Chondrocyte (in vitro differentiated cells): ENCODE measurements around the gene SVEP1. TPM values are rescaled to one million over a fixed set of nuclear protein-coding genes. Genes with fewer than 3 reads are reported as not detected.

Experiments
- DNase-seq: peaks from one replicate; pipeline ENCODE4 v3.0.0; 2021; ENCODE audit warnings: mixed read lengths, low spot score
- H3K27ac Mint-ChIP-seq: one replicate; pipeline ENCODE4 v1.8.0; 2021; ENCODE audit warnings: mild to moderate bottlenecking, moderate library complexity, mixed read lengths; ENCODE audit not compliant: unreplicated experiment
- H3K27me3 Mint-ChIP-seq: 2 replicates; pipeline ENCODE4 v1.8.0; 2021; ENCODE audit warnings: low read depth, mixed read lengths
- H3K36me3 Mint-ChIP-seq: 2 replicates; pipeline ENCODE4 v1.8.0; 2021; ENCODE audit warnings: low read depth, mixed read lengths
- H3K4me1 Mint-ChIP-seq: 2 replicates; pipeline ENCODE4 v1.8.0; 2021; ENCODE audit warnings: low read depth, mild to moderate bottlenecking, mixed read lengths
- H3K4me3 Mint-ChIP-seq: one replicate; pipeline ENCODE4 v1.8.0; 2021; ENCODE audit warnings: mild to moderate bottlenecking, moderate library complexity, mixed read lengths; ENCODE audit not compliant: unreplicated experiment
- H3K9me3 Mint-ChIP-seq: 2 replicates; pipeline ENCODE4 v1.8.0; 2021; ENCODE audit warnings: low read depth, mixed read lengths
- total RNA-seq: library from RNA; stranded (reverse); gene quantifications from 3 replicates; pipeline ENCODE4 v1.2.1, GENCODE V29; 2021
- TF ChIP-seq, protein P1 (sequence below): fragments of 200-600 bp; sonication (generic); IDR thresholded peaks from 2 replicates; pipeline ENCODE4 v1.5.0; 2021; ENCODE audit warnings: antibody characterized with exemption, mild to moderate bottlenecking, moderate library complexity

Gene SVEP1
- total RNA-seq, 1 donor from 2014 or later = 0.72 TPM

DNA sequence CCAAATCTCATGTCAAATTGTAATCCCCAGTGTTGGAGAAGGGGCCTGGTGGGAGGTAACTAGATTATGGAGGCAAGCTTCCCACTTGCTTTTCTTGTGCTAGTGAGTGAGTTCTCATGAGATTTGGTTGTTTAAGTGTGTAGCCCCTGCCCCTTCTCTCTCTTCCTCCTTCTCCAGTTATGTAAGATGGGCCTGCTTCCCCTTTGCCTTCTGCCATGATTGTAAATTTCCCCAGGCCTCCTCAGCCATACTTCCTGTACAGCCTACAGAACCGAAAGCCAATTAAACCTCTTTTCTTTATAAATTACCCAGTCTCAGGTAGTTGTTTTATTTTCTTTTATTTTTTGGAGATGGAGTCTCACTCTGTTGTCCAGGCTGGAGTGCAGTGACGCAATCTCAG is 223.6 kb downstream of the SVEP1 start:
- no peak overlapping the region for H3K4me3 Mint-ChIP-seq
- H3K27me3 Mint-ChIP-seq = no peaks in the 10 kb centered on the region
- TF ChIP-seq, protein P1, sequence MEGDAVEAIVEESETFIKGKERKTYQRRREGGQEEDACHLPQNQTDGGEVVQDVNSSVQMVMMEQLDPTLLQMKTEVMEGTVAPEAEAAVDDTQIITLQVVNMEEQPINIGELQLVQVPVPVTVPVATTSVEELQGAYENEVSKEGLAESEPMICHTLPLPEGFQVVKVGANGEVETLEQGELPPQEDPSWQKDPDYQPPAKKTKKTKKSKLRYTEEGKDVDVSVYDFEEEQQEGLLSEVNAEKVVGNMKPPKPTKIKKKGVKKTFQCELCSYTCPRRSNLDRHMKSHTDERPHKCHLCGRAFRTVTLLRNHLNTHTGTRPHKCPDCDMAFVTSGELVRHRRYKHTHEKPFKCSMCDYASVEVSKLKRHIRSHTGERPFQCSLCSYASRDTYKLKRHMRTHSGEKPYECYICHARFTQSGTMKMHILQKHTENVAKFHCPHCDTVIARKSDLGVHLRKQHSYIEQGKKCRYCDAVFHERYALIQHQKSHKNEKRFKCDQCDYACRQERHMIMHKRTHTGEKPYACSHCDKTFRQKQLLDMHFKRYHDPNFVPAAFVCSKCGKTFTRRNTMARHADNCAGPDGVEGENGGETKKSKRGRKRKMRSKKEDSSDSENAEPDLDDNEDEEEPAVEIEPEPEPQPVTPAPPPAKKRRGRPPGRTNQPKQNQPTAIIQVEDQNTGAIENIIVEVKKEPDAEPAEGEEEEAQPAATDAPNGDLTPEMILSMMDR = no peak
- DNase-seq = no peak
- H3K4me1 Mint-ChIP-seq = peaks cover 6% of the 10 kb centered on the region
- no peaks in the 10 kb centered on the region for H3K9me3 Mint-ChIP-seq
- H3K27ac Mint-ChIP-seq = no peak overlapping the region
- peaks cover 2% of the 10 kb centered on the region for H3K36me3 Mint-ChIP-seq

DNA sequence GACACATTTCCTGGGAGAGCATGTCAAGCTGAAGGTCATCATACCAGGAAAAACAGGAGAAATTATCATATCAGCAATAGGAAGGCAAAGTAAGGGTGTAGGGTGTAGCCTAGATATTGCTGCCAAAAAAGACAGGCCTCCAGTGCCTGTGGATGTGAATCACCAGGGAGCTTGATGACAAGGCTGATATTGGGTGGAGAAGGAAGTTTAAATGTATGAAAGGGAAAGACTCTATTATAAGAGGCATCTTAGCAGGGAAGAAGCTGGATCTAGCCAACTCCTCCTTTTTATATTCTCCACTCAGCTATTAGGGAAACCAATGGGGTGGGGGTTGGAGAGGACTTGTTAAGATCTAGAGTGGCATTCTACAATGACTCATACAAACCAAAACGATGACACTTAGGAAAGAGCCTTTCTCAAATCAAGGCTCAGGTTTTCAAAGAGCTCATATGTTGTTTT is 228.5 kb downstream of the SVEP1 start:
- H3K27ac Mint-ChIP-seq = peak overlapping the region; percentile 70
- TF ChIP-seq, protein P1 = no peak
- no peak for DNase-seq

DNA sequence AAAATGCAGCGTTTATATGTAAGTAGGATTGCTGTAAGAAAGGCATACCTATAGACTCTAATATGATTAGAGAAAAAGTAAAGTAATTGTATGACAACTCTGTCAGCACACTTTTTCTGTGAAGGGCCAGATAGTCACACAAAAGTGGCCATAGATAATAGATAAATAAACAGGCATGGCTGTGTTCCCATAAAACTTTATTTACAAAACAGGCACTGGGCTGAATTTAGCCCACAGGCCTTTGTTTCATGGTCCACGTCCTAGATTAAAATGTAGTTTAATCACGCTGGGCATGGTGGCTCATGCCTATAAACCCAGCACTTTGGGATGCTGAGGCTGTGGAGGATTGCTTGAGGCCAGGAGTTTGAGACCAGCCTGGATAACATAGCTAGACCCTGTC is 233.2 kb downstream of the SVEP1 start:
- H3K9me3 Mint-ChIP-seq = no peaks in the 10 kb centered on the region
- H3K4me1 Mint-ChIP-seq = peaks cover 11% of the 10 kb centered on the region
- no peak overlapping the region for H3K4me3 Mint-ChIP-seq
- no peaks in the 10 kb centered on the region for H3K36me3 Mint-ChIP-seq
- DNase-seq = no peak
- no peak overlapping the region for H3K27ac Mint-ChIP-seq
- no peaks in the 10 kb centered on the region for H3K27me3 Mint-ChIP-seq
- TF ChIP-seq, protein P1 = no peak

More for the DNA sequence above, 228.5 kb downstream of the SVEP1 start:
- H3K36me3 Mint-ChIP-seq = peaks cover 2% of the 10 kb centered on the region
- peaks cover 12% of the 10 kb centered on the region for H3K4me1 Mint-ChIP-seq
- no peaks in the 10 kb centered on the region for H3K27me3 Mint-ChIP-seq
- no peak overlapping the region for H3K4me3 Mint-ChIP-seq
- H3K9me3 Mint-ChIP-seq = no peaks in the 10 kb centered on the region

DNA sequence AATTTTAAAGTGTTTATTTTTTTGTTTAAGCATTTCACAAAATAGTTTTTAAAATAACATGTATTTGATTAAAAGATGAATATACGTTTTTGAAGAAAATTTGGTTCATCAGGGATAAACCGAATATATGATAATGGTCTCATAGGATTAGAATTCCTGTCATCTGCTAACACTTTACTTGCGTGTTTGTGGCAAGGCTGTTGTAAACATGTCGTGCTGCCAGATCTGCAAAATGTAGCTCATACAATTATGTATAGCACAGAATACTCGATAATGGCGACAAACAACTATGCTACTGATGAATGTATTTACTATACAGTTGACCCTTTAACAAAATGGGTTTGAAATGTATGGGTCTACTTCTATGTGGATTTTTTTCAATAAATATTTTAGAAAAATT is 234.7 kb downstream of the SVEP1 start:
- Mint-ChIP-seq H3K36me3 (no peaks in the 10 kb centered on the region), H3K4me1 (no peaks in the 10 kb centered on the region), H3K9me3 (no peaks in the 10 kb centered on the region), H3K27me3 (no peaks in the 10 kb centered on the region), H3K4me3 (no peak overlapping the region), H3K27ac (no peak overlapping the region)
- DNase-seq = no peak
- TF ChIP-seq, protein P1 = no peak

DNA sequence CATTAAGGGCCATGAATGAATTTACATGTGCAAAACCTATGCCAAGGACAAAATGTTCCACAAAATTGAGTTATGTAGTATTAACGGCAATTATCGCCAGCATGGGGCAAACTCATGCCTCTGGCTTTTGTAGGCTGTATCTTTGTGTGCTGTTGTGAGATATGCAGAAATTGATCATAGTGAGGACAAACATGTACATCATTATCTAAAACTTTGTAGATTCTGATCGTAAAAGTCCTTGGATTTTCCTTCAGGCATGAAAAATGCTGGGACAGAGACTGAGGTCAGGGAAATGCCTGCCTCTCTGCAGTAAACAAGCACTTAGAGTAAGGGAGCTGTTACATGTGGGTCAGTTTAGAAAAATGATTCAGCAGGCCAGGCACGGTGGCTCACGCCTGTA is 236.0 kb downstream of the SVEP1 start:
- TF ChIP-seq, protein P1 = no peak
- no peak overlapping the region for H3K4me3 Mint-ChIP-seq
- H3K27me3 Mint-ChIP-seq = no peaks in the 10 kb centered on the region
- no peak for DNase-seq
- H3K4me1 Mint-ChIP-seq = peaks cover 1% of the 10 kb centered on the region
- no peaks in the 10 kb centered on the region for H3K36me3 Mint-ChIP-seq
- H3K9me3 Mint-ChIP-seq = no peaks in the 10 kb centered on the region
- H3K27ac Mint-ChIP-seq = no peak overlapping the region
